GM12878 (cell line): ENCODE measurements around the gene USP54. TPM values are rescaled to one million over a fixed set of nuclear protein-coding genes. Genes with fewer than 3 reads are reported as not detected.

ENCODE experiments used
- ATAC-seq: fragments of 200-7000 bp; cut with Tn5 transposase; 3 replicates; pipeline ENCODE4 v1.9.1; 2020; ENCODE audit warnings: mild to moderate bottlenecking, moderate library complexity
- BruUV-seq: library from RNA; stranded (reverse); fragments of 400-500 nt; replicated peaks from 2 replicates; lab custom pipeline; 2021; lab: Mats Ljungman, UMichigan
- CTCF ChIA-PET: fragments of 300-600 bp; sonication (Branson Sonifier 250); formaldehyde crosslinking; extraction: SDS; loops from one replicate; lab custom pipeline; 2021; ENCODE audit warnings: inconsistent platforms; lab: Yijun Ruan, JAX
- POLR2A ChIA-PET: fragments of 350-600 bp; formaldehyde crosslinking; extraction: SDS; loops from one replicate; lab custom pipeline; 2021; ENCODE audit warnings: inconsistent platforms; lab: Charles Lee
- RAD21 ChIA-PET: fragments of 300-600 bp; sonication (Branson Sonifier 250); formaldehyde crosslinking; loops from one replicate; lab custom pipeline; 2023; ENCODE audit warnings: antibody characterized with exemption; ENCODE audit not compliant: unreplicated experiment; lab: Charles Lee
- SMC1A ChIA-PET: fragments of 300-600 bp; sonication (Branson Sonifier 250); formaldehyde crosslinking; loops from one replicate; lab custom pipeline; 2023; ENCODE audit not compliant: unreplicated experiment, uncharacterized antibody; lab: Charles Lee
- DNase-seq: peaks from one replicate; pipeline ENCODE4 v3.0.0-alpha.2; 2011; ENCODE audit warnings: low read depth, low spot score
- FAIRE-seq: peaks from 3 replicates; lab custom pipeline; 2011; peaks lifted over from hg19 to GRCh38; lab: Jason Lieb, UNC
- H2AFZ ChIP-seq: 2 replicates; pipeline ENCODE4 v1.6.0; 2011; ENCODE audit warnings: low read depth, low read length, control low read depth; ENCODE audit not compliant: control insufficient read depth
- H3K27ac ChIP-seq: 2 replicates; pipeline ENCODE4 v1.5.1; 2011; ENCODE audit warnings: control low read depth; ENCODE audit not compliant: control insufficient read depth, insufficient read depth
- H3K27me3 ChIP-seq, 2 experiments: replicated peaks in 1 of 2; 2 replicates each; pipeline versions ENCODE4 v1.6.0 to v1.6.1; 2011; ENCODE audit warnings: low read length in 1 of 2; ENCODE audit not compliant: control insufficient read depth in 2 of 2, insufficient read depth in 2 of 2
- H3K36me3 ChIP-seq, 2 experiments: 2 replicates each; pipeline ENCODE4 v1.5.1; 2011; ENCODE audit warnings: low read length in 1 of 2; ENCODE audit not compliant: control insufficient read depth in 2 of 2, insufficient read depth in 2 of 2
- H3K4me1 ChIP-seq: 2 replicates; pipeline ENCODE4 v1.6.1; 2011; ENCODE audit warnings: mild to moderate bottlenecking, low read length, moderate library complexity, mixed read lengths; ENCODE audit not compliant: control insufficient read depth, insufficient read depth
- H3K4me2 ChIP-seq: 2 replicates; pipeline ENCODE4 v1.6.0; 2011; ENCODE audit warnings: control low read depth; ENCODE audit not compliant: control insufficient read depth, insufficient read depth
- H3K4me3 ChIP-seq: fragments of 200-600 bp; sonication (generic); 2 replicates; pipeline ENCODE4 v1.5.1; 2016
- H3K79me2 ChIP-seq: 2 replicates; pipeline ENCODE4 v1.6.0; 2011; ENCODE audit warnings: low read length; ENCODE audit not compliant: control insufficient read depth, insufficient read depth
- H3K9ac ChIP-seq: 2 replicates; pipeline ENCODE4 v1.8.0; 2011; ENCODE audit warnings: low read length, control low read depth, mixed read lengths; ENCODE audit not compliant: control insufficient read depth, insufficient read depth
- H3K9me3 ChIP-seq: replicated peaks from 3 replicates; pipeline ENCODE4 v1.5.1; 2011; ENCODE audit warnings: mild to moderate bottlenecking, low read length; ENCODE audit not compliant: control insufficient read depth, insufficient read depth
- H4K20me1 ChIP-seq: 2 replicates; pipeline ENCODE4 v1.6.0; 2011; ENCODE audit not compliant: control insufficient read depth, insufficient read depth
- ASH2L ChIP-seq: fragments of 300-600, 200-600 bp; sonication (generic); IDR thresholded peaks from 2 replicates; pipeline ENCODE4 v1.6.1; 2017; ENCODE audit warnings: low read depth, mild to moderate bottlenecking, borderline replicate concordance
- CHD2 ChIP-seq: IDR thresholded peaks from 2 replicates; pipeline ENCODE4 v1.6.1; 2011; ENCODE audit warnings: low read depth, low read length, improper control_type of control experiment, borderline replicate concordance
- DPF2 ChIP-seq: fragments of 450-650 bp; IDR thresholded peaks from 2 replicates; pipeline ENCODE4 v1.6.1; 2017; ENCODE audit warnings: mild to moderate bottlenecking
- HDAC2 ChIP-seq: fragments of 200-600 bp; sonication (generic); IDR thresholded peaks from 2 replicates; pipeline ENCODE4 v1.6.1; 2017
- HDAC6 ChIP-seq: fragments of 200-600 bp; sonication (generic); IDR thresholded peaks from one replicate; pipeline ENCODE4 v1.8.0; 2017; ENCODE audit warnings: antibody characterized with exemption; ENCODE audit not compliant: unreplicated experiment
- HSF1 ChIP-seq: fragments of 150-350 bp; IDR thresholded peaks from 2 replicates; pipeline ENCODE4 v1.6.1; 2014; ENCODE audit warnings: mild to moderate bottlenecking, low read depth, low read length
- KDM1A ChIP-seq: fragments of 200-600 bp; sonication (generic); IDR thresholded peaks from 2 replicates; pipeline ENCODE4 v1.6.1; 2016; ENCODE audit warnings: borderline replicate concordance
- MTA2 ChIP-seq: fragments of 450-650 bp; IDR thresholded peaks from 2 replicates; pipeline ENCODE4 v1.6.1; 2016; ENCODE audit warnings: low read depth, mild to moderate bottlenecking, moderate library complexity
- MXI1 ChIP-seq: fragments of 150-350 bp; IDR thresholded peaks from 2 replicates; pipeline ENCODE4 v1.6.1; 2011; ENCODE audit warnings: low read depth, mild to moderate bottlenecking, inconsistent platforms, low read length, improper control_type of control experiment
- NRF1 ChIP-seq: conservative IDR thresholded peaks from 2 replicates; pipeline ENCODE4 v1.6.1; 2011; ENCODE audit warnings: mild to moderate bottlenecking, low read depth, low read length, improper control_type of control experiment
- PAX5 ChIP-seq: IDR thresholded peaks from 2 replicates; pipeline ENCODE4 v1.6.1; 2011; ENCODE audit warnings: low read depth, low read length, borderline replicate concordance
- PML ChIP-seq: IDR thresholded peaks from 2 replicates; pipeline ENCODE4 v1.6.1; 2012; ENCODE audit warnings: low read length, inconsistent platforms
- RFX5 ChIP-seq: IDR thresholded peaks from 2 replicates; pipeline ENCODE4 v1.6.1; 2011; ENCODE audit warnings: low read depth, low read length, improper control_type of control experiment
- STAT3 ChIP-seq: IDR thresholded peaks from 2 replicates; pipeline ENCODE4 v1.6.1; 2011; ENCODE audit warnings: low read depth, low read length, improper control_type of control experiment
- USF2 ChIP-seq: IDR thresholded peaks from 2 replicates; pipeline ENCODE4 v1.6.1; 2011; ENCODE audit warnings: low read depth, low read length, improper control_type of control experiment, borderline replicate concordance
- YBX1 ChIP-seq: fragments of 450-650 bp; IDR thresholded peaks from 2 replicates; pipeline ENCODE4 v1.6.1; 2016; ENCODE audit warnings: antibody characterized with exemption
- ZSCAN29 ChIP-seq: fragments of 450-650 bp; IDR thresholded peaks from 2 replicates; pipeline ENCODE4 v1.6.1; 2017; ENCODE audit warnings: mild to moderate bottlenecking, moderate library complexity
- WGBS: methylation state at CpG from one replicate; pipeline ENCODE4 v1.1.6; 2016; ENCODE audit warnings: low lambda C conversion rate; ENCODE audit not compliant: insufficient replicate concordance, insufficient coverage; ENCODE audit errors: missing lambda C conversion rate; 5-methylcytosine and 5-hydroxymethylcytosine counted together
- in situ Hi-C: fragments of 300-500 bp; cut with MboI; formaldehyde crosslinking; loops from 9 replicates; pipeline ENCODE4 v1.14.3; 2018; ENCODE audit warnings: mixed read lengths
- intact Hi-C: fragments of 100-400 bp; cut with micrococcal nuclease; formaldehyde crosslinking; loops from one replicate; pipeline ENCODE4 v1.14.2; 2022; ENCODE audit not compliant: unreplicated experiment
- polyA plus RNA-seq, 11 experiments: library from polyadenylated mRNA; depleted of rRNA in 4 of 11; unstranded in 6 of 11; stranded (reverse) in 5 of 11; fragments of >200 nt; fragmentation: Nextera tagmentation in 4 of 11; fragmentation: Illumina TruSeq in 1 of 11; extraction: Ambion mirVana in 4 of 11; extraction: Trizol in 1 of 11; gene quantifications; 1 replicate in 1 of 11; 2 replicates in 10 of 11; pipeline versions ENCODE4 v1.2.1 to v1.2.3, GENCODE V29; 2011 to 2016; ENCODE audit warnings: inconsistent platforms in 2 of 11, missing spikeins in 2 of 11, low read depth in 1 of 11
- total RNA-seq, 4 experiments: library from RNA; depleted of rRNA in 3 of 4; stranded (reverse); fragments of >200 nt in 3 of 4; fragmentation: Illumina TruSeq in 1 of 4; extraction: Trizol in 1 of 4; gene quantifications; 2 replicates each; pipeline versions ENCODE4 v1.2.1 to v1.2.3, GENCODE V29; 2013 to 2021
- TF ChIP-seq, protein P1 (sequence below): IDR thresholded peaks from 2 replicates; pipeline ENCODE4 v1.6.1; 2011; ENCODE audit warnings: borderline replicate concordance, low read depth, mild to moderate bottlenecking, moderate library complexity, mixed read lengths, low read length; ENCODE audit not compliant: insufficient read depth; ENCODE audit errors: extremely low read length

Gene USP54
- total and polyA plus RNA-seq, 10 of the 15 experiments (the other 5 are each of a cell fraction or from before 2014, with no cell fraction given) = 0.93 to 10.5 (median 5.5) TPM

DNA sequence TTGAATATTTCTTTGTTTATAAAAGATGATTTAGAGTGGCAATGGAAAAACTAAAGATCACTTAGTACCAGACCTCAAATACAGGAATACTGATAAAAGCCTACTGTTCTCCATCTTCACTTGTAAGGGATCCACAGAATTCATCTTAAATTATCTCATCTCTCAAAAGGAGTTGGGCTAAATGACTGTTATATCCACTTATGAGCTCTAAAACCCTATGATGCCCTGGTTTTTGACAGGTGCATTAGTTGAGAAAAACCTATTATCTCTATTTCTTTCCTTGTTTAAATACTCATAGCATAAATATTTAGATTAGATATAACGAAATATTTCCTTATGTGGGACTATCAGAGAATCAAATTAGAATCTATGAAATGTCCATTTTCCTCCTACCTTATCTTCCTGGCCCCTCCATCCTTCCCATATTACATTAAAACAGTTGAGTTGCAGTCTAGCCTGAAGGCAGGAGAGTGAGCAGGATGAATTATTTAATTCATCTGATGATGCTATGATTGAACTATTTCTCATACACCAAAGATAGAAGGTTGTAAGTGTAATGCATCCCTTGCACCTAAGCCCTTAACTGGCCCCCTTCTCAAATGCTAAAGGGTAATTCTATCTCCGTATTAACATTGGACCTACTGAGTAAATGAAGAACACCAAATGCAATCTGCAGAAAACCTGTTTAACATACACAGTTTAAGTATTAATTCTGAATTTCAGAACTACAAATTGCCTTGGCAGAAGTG lies 125.0 kb downstream of the USP54 start:
- H3K4me1 ChIP-seq = no peaks in the 10 kb centered on the region
- no peaks in the 10 kb centered on the region for H4K20me1 ChIP-seq
- H3K9ac ChIP-seq = no peak overlapping the region
- no peaks in the 10 kb centered on the region for H3K9me3 ChIP-seq
- ATAC-seq (no peak), DNase-seq (no peak), FAIRE-seq (no peak)
- no peak overlapping the region for H3K27ac ChIP-seq
- CTCF ChIA-PET = no interaction called here
- 65% methylated on average over 2 of the region's 2 CpGs for WGBS
- no TSS peak for BruUV-seq
- no peaks in the 10 kb centered on the region for H3K27me3 ChIP-seq
- no peak overlapping the region for H3K4me2 ChIP-seq
- no peak for TF ChIP-seq PAX5
- TF ChIP-seq HDAC2 = no peak
- TF ChIP-seq KDM1A = no peak
- no peak for TF ChIP-seq MXI1
- no peak for TF ChIP-seq MTA2
- TF ChIP-seq NRF1 = no peak
- TF ChIP-seq PML = no peak
- no peak for TF ChIP-seq USF2
- TF ChIP-seq CHD2 = no peak
- TF ChIP-seq HSF1 = no peak
- no peak for TF ChIP-seq ZSCAN29
- TF ChIP-seq RFX5 = no peak
- no peak for TF ChIP-seq HDAC6
- TF ChIP-seq, protein P1, sequence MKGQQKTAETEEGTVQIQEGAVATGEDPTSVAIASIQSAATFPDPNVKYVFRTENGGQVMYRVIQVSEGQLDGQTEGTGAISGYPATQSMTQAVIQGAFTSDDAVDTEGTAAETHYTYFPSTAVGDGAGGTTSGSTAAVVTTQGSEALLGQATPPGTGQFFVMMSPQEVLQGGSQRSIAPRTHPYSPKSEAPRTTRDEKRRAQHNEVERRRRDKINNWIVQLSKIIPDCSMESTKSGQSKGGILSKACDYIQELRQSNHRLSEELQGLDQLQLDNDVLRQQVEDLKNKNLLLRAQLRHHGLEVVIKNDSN = no peak
- no peak for TF ChIP-seq YBX1
- no peak for TF ChIP-seq STAT3
- no peak for TF ChIP-seq ASH2L
- TF ChIP-seq DPF2 = no peak
- H3K79me2 ChIP-seq = no peaks in the 10 kb centered on the region
- peaks cover 0 to 2% of the 10 kb centered on the region in 2 experiments; a peak in 2 of 4 replicates for H3K36me3 ChIP-seq
- intact Hi-C loops (no loop called here), in situ Hi-C loops (no loop called here)
- SMC1A ChIA-PET = interaction anchor here (0.6 to 1.4 kb wide), 3 partner anchors 9 to 35 kb away, joined by 3 read pairs; no protein-coding TSS in a partner anchor
- POLR2A ChIA-PET = no interaction called here
- no peak overlapping the region for H2AFZ ChIP-seq
- no peak overlapping the region for H3K4me3 ChIP-seq
- RAD21 ChIA-PET = no interaction called here
